ENCODE data around the gene ANK2.

ANK2 gene

DNA sequence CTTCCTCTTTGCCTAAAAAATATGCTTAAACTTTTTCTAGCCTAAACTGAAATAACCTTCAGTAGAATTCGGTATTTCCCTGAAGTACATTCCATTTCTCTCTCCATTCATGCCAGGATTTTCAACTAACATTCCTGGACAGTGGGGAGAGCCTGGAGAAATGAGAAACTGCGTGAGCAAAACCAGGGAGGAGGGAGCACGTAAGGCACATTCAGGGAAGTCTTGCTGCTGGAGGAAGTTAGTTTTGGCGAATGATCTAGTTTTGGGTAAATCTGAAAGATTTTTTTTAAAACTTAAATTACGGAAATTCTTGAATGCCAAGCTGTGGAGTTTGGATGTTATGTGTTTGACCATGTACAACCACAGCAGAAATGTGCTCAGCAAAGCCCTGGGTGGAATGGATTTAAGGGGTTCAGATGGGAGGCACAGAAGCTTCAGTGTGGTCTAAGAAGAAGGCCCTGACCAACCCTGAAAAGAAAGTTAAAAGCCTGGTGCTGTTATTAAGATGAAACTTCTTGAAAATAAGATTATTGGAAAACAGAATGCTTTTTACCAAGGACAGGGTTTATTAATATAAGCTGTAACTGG is 347.8 kb downstream of the ANK2 start:
- DNase-seq (ENCODE audit: low read depth in 2 of 2): no peak

GRCh38 chr4:113398441-113399143 is 349.1 kb downstream of the ANK2 start:
- no peak for DNase-seq (ENCODE audit: low read depth in 2 of 2)

DNA sequence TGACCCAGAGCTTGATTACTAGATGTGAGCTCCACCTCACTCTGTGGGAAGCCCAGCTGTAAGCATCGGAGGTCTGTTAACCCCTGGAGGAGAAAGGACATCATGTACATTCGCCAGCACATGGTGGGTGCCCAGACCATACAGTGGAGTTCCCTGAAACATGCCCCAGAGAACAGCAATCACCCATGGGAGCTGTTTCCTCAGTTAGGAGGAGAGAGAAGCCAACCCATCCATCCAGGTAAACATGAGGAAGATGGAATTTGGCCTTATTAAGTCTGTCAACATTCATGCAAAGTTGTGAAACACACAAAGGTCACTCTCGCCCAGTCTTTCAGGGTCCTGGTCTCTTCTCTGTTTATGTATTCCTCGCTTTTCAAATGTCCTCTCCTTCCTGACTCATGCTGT is 354.7 kb downstream of the ANK2 start:
- DNase-seq (ENCODE audit: low read depth in 2 of 2): no peak

- no peak for DNase-seq (ENCODE audit: low read depth in 2 of 2)
Observed at GRCh38 chr4:113404841-113405240, 355.4 kb downstream of the ANK2 start.

DNA sequence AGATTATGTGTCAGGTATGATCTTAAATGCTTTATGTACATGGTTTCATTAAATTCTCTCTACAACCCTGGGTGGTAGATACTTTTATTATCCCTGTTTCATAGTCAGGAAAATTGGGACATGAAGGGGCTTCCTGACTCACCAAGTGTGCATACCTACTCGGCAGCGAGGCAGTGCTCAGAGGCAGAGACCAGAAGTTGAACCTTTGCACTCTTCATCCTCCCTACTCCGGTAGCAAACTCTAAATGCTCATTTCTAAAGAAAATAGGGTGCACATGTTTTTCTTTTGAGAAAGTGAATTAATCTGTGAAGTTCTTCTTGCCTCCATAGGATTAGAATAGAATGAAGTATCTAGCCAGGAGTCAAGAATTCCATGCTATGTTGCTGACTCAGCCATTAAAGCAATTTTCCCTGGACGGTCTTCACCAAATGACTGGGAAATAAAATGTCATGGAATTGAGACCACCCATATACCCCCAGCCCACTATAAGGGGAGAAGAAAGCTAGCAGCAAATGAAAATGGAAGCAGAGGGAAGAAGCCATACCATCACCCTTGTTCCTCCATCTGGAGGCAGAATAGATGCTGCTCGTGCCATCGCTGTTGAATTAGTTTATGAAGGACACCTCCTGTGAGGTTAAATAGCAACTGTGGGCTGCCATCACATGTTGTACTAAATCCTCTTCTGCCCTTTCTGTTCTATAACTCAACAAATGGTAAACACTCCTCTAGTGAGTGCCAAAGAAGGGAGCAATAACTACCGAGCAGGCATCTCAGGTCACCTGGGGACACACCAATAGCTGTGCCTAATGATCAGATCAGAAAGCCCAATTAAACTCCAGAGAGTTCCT is 356.6 kb downstream of the ANK2 start:
- DNase-seq (ENCODE audit: low read depth in 2 of 2): no peak

DNA sequence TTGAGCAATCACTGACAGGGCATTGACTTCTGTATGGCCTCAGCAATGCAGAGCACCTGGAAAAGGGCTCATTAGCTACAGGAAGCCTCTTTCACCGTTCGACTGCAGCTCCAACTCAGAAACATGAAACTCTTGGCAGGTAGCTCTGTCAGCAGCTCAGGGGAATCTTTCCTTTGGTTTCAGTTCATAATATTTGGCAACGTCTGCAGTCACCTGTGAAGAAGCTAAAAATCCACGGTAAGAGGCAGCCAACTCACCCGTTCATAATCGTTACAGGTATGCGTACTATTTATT is 357.2 kb downstream of the ANK2 start:
- no peak for DNase-seq (ENCODE audit: low read depth in 2 of 2)

- DNase-seq (ENCODE audit: low read depth in 2 of 2): no peak
Observed at GRCh38 chr4:113407409-113407808, 358.0 kb downstream of the ANK2 start.

DNA sequence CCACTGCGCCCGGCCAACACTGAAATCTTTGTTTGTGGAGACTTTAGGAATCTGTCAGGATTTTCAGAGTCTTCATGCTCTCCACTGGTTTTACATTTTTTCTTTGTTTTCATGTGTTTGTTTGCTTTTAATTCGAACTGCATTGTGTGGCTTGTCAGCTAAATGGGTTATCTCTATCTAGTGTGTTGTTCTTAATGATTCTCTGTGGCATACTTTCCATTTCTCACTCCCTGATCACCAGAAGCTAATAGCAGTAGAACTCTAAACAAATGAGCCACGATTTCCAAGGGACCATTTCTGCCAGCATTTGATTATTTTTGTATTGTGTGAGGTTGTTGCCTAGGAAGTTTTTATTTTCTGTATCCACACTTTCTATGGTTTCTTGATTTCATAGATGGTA is 359.7 kb downstream of the ANK2 start:
- DNase-seq (ENCODE audit: low read depth in 2 of 2): no peak

DNA sequence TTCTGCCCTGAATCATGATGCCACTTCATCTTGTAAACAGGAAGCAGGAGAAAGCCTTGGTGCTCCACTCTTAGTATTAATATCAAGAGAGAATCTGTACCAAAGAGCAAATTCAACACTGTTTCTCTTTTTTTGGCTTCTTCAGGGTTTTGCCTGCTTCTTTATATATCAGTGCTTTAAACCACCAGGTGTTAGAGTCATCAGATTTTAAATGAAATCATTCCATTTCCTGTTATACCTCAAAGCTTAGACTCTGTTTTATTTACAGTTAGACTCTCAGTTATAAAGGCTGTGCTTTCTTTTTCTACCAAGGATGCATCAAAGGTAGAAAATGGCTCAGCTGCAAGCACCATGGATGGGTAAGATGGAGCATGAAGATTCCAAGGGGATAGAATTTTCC is 361.2 kb downstream of the ANK2 start:
- no peak for DNase-seq (ENCODE audit: low read depth in 2 of 2)

GRCh38 chr4:113411496-113411938 is 362.1 kb downstream of the ANK2 start:
- no peak for DNase-seq (ENCODE audit: low read depth in 2 of 2)

GRCh38 chr4:113419631-113420030 is 370.2 kb downstream of the ANK2 start:
- DNase-seq (ENCODE audit: low read depth in 2 of 2): no peak

- DNase-seq (ENCODE audit: low read depth in 2 of 2): no peak
Observed at GRCh38 chr4:113420938-113421337, 371.5 kb downstream of the ANK2 start.

DNA sequence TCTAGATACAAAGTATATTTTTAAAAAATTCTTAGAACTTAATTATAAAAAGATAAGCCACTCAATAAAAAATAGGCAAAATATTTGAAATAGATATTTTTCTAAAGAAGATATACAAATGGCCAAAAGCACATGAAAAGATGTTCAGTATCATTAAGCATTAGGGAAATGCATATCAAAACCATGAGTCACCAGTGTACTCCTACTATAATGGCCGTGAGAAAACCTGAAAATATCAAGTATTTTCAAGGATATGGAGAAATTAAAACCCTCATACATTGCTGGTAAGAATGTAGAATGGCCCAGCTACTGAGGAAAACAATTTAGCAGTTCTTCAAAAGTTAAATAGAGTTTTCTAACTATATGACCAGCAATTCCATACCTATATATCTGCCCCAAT is 374.2 kb downstream of the ANK2 start:
- no peak for DNase-seq (ENCODE audit: low read depth in 2 of 2)

GRCh38 chr4:113433116-113433515 is 383.7 kb downstream of the ANK2 start:
- no peak for DNase-seq (ENCODE audit: low read depth in 2 of 2)
